ENCODE results near the gene AKT1S1.

Gene AKT1S1

GRCh38 chr19:49894879-49895565 is 17.9 kb upstream of the AKT1S1 start:
- Mint-ChIP-seq H3K4me3 (peak overlapping the region in 1 of 2 donors; percentile 86), H3K27ac (peak overlapping the region; percentile 98 to 99), H3K36me3 (ENCODE audit: insufficient read depth) (no peaks in the 10 kb centered on the region), H3K9me3 (no peaks in the 10 kb centered on the region), H3K4me1 (ENCODE audit: low read depth in 2 of 2) (peaks cover 24 to 56% of the 10 kb centered on the region in 2 donors), H3K27me3 (no peaks in the 10 kb centered on the region)
- peak in 2 of 3 experiments; percentile 53 to 55 for DNase-seq
- peak; percentile 16 for ATAC-seq (replicated peaks)

GRCh38 chr19:49894011-49894664 is 17.0 kb upstream of the AKT1S1 start:
- no peaks in the 10 kb centered on the region for H3K27me3 Mint-ChIP-seq
- DNase-seq (no peak), ATAC-seq (replicated peaks) (no peak)
- H3K36me3 Mint-ChIP-seq (ENCODE audit: insufficient read depth), result no peaks in the 10 kb centered on the region
- peak overlapping the region; percentile 98 to 99 for H3K27ac Mint-ChIP-seq
- H3K9me3 Mint-ChIP-seq, result no peaks in the 10 kb centered on the region
- peaks cover 24 to 60% of the 10 kb centered on the region in 2 donors for H3K4me1 Mint-ChIP-seq (ENCODE audit: low read depth in 2 of 2)
- peak overlapping the region in 1 of 2 donors; percentile 86 for H3K4me3 Mint-ChIP-seq

GRCh38 chr19:49892716-49893115 is 15.6 kb upstream of the AKT1S1 start:
- Mint-ChIP-seq H3K36me3 (ENCODE audit: insufficient read depth) (no peaks in the 10 kb centered on the region), H3K9me3 (no peaks in the 10 kb centered on the region), H3K4me3 (peak overlapping the region in 1 of 2 donors; percentile 86), H3K4me1 (ENCODE audit: low read depth in 2 of 2) (peaks cover 21 to 61% of the 10 kb centered on the region in 2 donors), H3K27me3 (no peaks in the 10 kb centered on the region), H3K27ac (peak overlapping the region in 1 of 2 donors; percentile 99)
- ATAC-seq (replicated peaks), result no peak
- no peak for DNase-seq

GRCh38 chr19:49891393-49891792 is 14.2 kb upstream of the AKT1S1 start:
- ATAC-seq (replicated peaks), result peak; percentile 2
- peaks cover 8 to 51% of the 10 kb centered on the region in 2 donors for H3K4me1 Mint-ChIP-seq (ENCODE audit: low read depth in 2 of 2)
- H3K27me3 Mint-ChIP-seq, result no peaks in the 10 kb centered on the region
- no peaks in the 10 kb centered on the region for H3K36me3 Mint-ChIP-seq (ENCODE audit: insufficient read depth)
- H3K4me3 Mint-ChIP-seq, result peak overlapping the region; percentile 6 to 86
- H3K9me3 Mint-ChIP-seq, result no peaks in the 10 kb centered on the region
- DNase-seq, result no peak
- peak overlapping the region in 1 of 2 donors; percentile 99 for H3K27ac Mint-ChIP-seq

- Mint-ChIP-seq H3K4me3 (peak overlapping the region; percentile 74 to 86), H3K9me3 (no peaks in the 10 kb centered on the region), H3K27ac (peak overlapping the region in 1 of 2 donors; percentile 99), H3K27me3 (no peaks in the 10 kb centered on the region), H3K4me1 (ENCODE audit: low read depth in 2 of 2) (peaks cover 4 to 46% of the 10 kb centered on the region in 2 donors), H3K36me3 (ENCODE audit: insufficient read depth) (no peaks in the 10 kb centered on the region)
- DNase-seq (peak; percentile 52 to 70 (median 69)), ATAC-seq (replicated peaks) (peak; percentile 56)
Measured at GRCh38 chr19:49890349-49891311, 13.5 kb upstream of the AKT1S1 start.

- peaks cover 4 to 40% of the 10 kb centered on the region in 2 donors for H3K4me1 Mint-ChIP-seq (ENCODE audit: low read depth in 2 of 2)
- H3K36me3 Mint-ChIP-seq (ENCODE audit: insufficient read depth), result no peaks in the 10 kb centered on the region
- peak; percentile 60 to 73 (median 70) for DNase-seq
- H3K4me3 Mint-ChIP-seq, result peak overlapping the region; percentile 74 to 86
- no peaks in the 10 kb centered on the region for H3K27me3 Mint-ChIP-seq
- peak overlapping the region in 1 of 2 donors; percentile 99 for H3K27ac Mint-ChIP-seq
- no peaks in the 10 kb centered on the region for H3K9me3 Mint-ChIP-seq
- peak; percentile 46 for ATAC-seq (replicated peaks)
Measured at GRCh38 chr19:49889687-49890348, 12.7 kb upstream of the AKT1S1 start.

- no peaks in the 10 kb centered on the region for H3K36me3 Mint-ChIP-seq (ENCODE audit: insufficient read depth)
- no peak for ATAC-seq (replicated peaks)
- no peaks in the 10 kb centered on the region for H3K27me3 Mint-ChIP-seq
- no peaks in the 10 kb centered on the region for H3K9me3 Mint-ChIP-seq
- peaks cover 4 to 34% of the 10 kb centered on the region in 2 donors for H3K4me1 Mint-ChIP-seq (ENCODE audit: low read depth in 2 of 2)
- no peak for DNase-seq
- H3K27ac Mint-ChIP-seq, result peak overlapping the region in 1 of 2 donors; percentile 99
- peak overlapping the region; percentile 27 to 86 for H3K4me3 Mint-ChIP-seq
Measured at GRCh38 chr19:49889038-49889686, 12.0 kb upstream of the AKT1S1 start.

- Mint-ChIP-seq H3K27ac (peak overlapping the region in 1 of 2 donors; percentile 99), H3K27me3 (no peaks in the 10 kb centered on the region), H3K4me1 (ENCODE audit: low read depth in 2 of 2) (peaks cover 4 to 30% of the 10 kb centered on the region in 2 donors), H3K4me3 (peak overlapping the region in 1 of 2 donors; percentile 86), H3K9me3 (no peaks in the 10 kb centered on the region), H3K36me3 (ENCODE audit: insufficient read depth) (no peaks in the 10 kb centered on the region)
- no peak for DNase-seq
- no peak for ATAC-seq (replicated peaks)
Measured at GRCh38 chr19:49888510-49888824, 11.3 kb upstream of the AKT1S1 start.

- Mint-ChIP-seq H3K27me3 (no peaks in the 10 kb centered on the region), H3K27ac (peak overlapping the region in 1 of 2 donors; percentile 99), H3K4me3 (peak overlapping the region in 1 of 2 donors; percentile 86), H3K9me3 (no peaks in the 10 kb centered on the region), H3K4me1 (ENCODE audit: low read depth in 2 of 2) (peaks cover 4 to 27% of the 10 kb centered on the region in 2 donors), H3K36me3 (ENCODE audit: insufficient read depth) (no peaks in the 10 kb centered on the region)
- DNase-seq (no peak), ATAC-seq (replicated peaks) (no peak)
Measured at GRCh38 chr19:49887665-49888509, 10.7 kb upstream of the AKT1S1 start.

- ATAC-seq (replicated peaks) (no peak), DNase-seq (no peak)
- no peaks in the 10 kb centered on the region for H3K9me3 Mint-ChIP-seq
- no peaks in the 10 kb centered on the region for H3K27me3 Mint-ChIP-seq
- H3K4me1 Mint-ChIP-seq (ENCODE audit: low read depth in 2 of 2), result peaks cover 0 to 20% of the 10 kb centered on the region in 2 donors
- H3K36me3 Mint-ChIP-seq (ENCODE audit: insufficient read depth), result no peaks in the 10 kb centered on the region
- H3K4me3 Mint-ChIP-seq, result peak overlapping the region in 1 of 2 donors; percentile 86
- H3K27ac Mint-ChIP-seq, result peak overlapping the region in 1 of 2 donors; percentile 99
Measured at GRCh38 chr19:49887037-49887664, 10.0 kb upstream of the AKT1S1 start.

- H3K4me3 Mint-ChIP-seq, result peak overlapping the region in 1 of 2 donors; percentile 42
- no peak for DNase-seq
- ATAC-seq (replicated peaks), result no peak
- peaks cover 0 to 10% of the 10 kb centered on the region in 2 donors for H3K4me1 Mint-ChIP-seq (ENCODE audit: low read depth in 2 of 2)
- no peaks in the 10 kb centered on the region for H3K36me3 Mint-ChIP-seq (ENCODE audit: insufficient read depth)
- H3K9me3 Mint-ChIP-seq, result no peaks in the 10 kb centered on the region
- no peaks in the 10 kb centered on the region for H3K27me3 Mint-ChIP-seq
- H3K27ac Mint-ChIP-seq, result peak overlapping the region in 1 of 2 donors; percentile 99
Measured at GRCh38 chr19:49884760-49885159, 7.6 kb upstream of the AKT1S1 start.

Measured in effector memory CD8-positive, alpha-beta T cell (primary cell).